ENCODE measurements around the gene CLK2. TPM values are rescaled to one million over a fixed set of nuclear protein-coding genes. Genes with fewer than 3 reads are reported as not detected.

Gene CLK2
- total and polyA plus RNA-seq, 7 donors: 7.2 to 45.9 (median 23.2) TPM

DNA sequence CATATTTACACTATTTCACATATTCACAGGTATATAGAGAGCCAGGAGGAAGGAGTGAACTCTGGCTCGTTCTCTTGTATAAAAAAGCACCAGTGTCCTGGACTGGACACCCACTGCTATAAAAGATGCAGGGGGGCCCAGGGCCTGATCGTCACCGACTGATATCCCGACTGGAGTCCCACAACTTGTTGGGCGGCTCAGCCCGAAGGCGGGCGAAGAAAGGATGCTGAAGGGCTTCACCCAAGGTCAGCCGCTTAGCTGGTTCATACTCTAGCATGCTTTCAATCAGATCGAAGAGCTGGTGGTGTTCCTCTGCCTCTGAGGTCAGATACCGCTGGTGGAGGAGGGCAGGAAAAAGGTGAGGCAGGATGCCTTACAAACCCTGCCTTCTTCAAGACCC, 10.2 kb downstream of the CLK2 start:
- TF ChIP-seq POLR2AphosphoS5 (IDR thresholded peaks at IDR 0.05) (no peak), POLR2A (IDR thresholded peaks at IDR 0.05) (no peak), EP300 (IDR thresholded peaks at IDR 0.05) (no peak), CTCF (IDR thresholded peaks at IDR 0.05) (no peak)
- Histone ChIP-seq H3K9me3 (no peaks in the 10 kb centered on the region), H3K27ac (peak overlapping the region; percentile 86 to 91 (median 87)), H3K4me3 (no peak overlapping the region), H3K36me3 (peaks cover 36 to 74% (median 45%) of the 10 kb centered on the region in 4 donors), H3K4me1 (peaks cover 0 to 26% (median 19%) of the 10 kb centered on the region in 4 donors), H3K27me3 (no peaks in the 10 kb centered on the region)
- peak; percentile 64 for DNase-seq
- intact Hi-C loops (cut with DNase I): no loop called here
- 89 to 92% methylated on average over 11 of the region's 11 CpGs for WGBS, 2 donors

- DNase-seq: peak; percentile 99
- peak within 1 kb of the TSS; percentile 86 to 91 (median 87) for H3K27ac ChIP-seq
- WGBS, 2 donors: 0 to 1% methylated on average over 47 of the region's 47 CpGs
- intact Hi-C loops (cut with DNase I): no loop called here
- peak within 1 kb of the TSS; percentile 60 to 83 (median 78) for H3K4me3 ChIP-seq
- no peaks in the 10 kb centered on the region for H3K9me3 ChIP-seq
- peak; percentile 75 to 91 (median 88) for TF ChIP-seq POLR2AphosphoS5 (IDR thresholded peaks at IDR 0.05)
- peak in 1 of 4 donors; percentile 38 for TF ChIP-seq EP300 (IDR thresholded peaks at IDR 0.05)
- peak; percentile 62 to 69 for TF ChIP-seq POLR2A (IDR thresholded peaks at IDR 0.05)
- TF ChIP-seq CTCF (IDR thresholded peaks at IDR 0.05): no peak
- no peaks in the 10 kb centered on the region for H3K27me3 ChIP-seq
- peaks cover 0 to 26% (median 19%) of the 10 kb centered on the region in 4 donors for H3K4me1 ChIP-seq
- peaks cover 29 to 74% (median 38%) of the 10 kb centered on the region in 4 donors for H3K36me3 ChIP-seq
Measured at GRCh38 chr1:155261852-155262673, 11.2 kb downstream of the CLK2 start, which contains the start of gene SCAMP3. TSS of gene SCAMP3 (minus strand) at chr1:155262360. CDS start at chr1:155262151, 209 bp downstream.

DNA sequence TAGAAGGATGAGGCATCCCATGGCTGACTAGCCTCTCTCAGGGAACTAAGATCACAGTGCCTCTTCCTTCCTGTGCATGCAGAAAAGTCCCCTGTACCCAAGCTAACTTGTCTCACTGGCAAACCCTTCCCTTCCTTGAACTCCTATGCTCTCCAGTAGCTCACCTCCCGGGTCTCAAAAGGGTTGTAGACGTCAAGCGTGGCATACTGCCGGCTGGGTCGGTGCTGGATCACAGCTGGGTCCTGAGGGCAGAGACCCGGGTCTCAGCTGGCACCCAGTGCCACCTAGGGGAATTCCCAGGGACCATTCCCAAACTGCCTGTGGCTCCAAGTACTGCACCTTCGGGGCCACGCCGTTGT, 11.8 kb downstream of the CLK2 start:
- WGBS, 2 donors: 0 to 1% methylated on average over 9 of the region's 9 CpGs
- Histone ChIP-seq H3K36me3 (peaks cover 25 to 74% (median 33%) of the 10 kb centered on the region in 4 donors), H3K27ac (peak overlapping the region; percentile 86 to 91 (median 87)), H3K27me3 (no peaks in the 10 kb centered on the region), H3K9me3 (no peaks in the 10 kb centered on the region), H3K4me1 (peaks cover 0 to 26% (median 20%) of the 10 kb centered on the region in 4 donors), H3K4me3 (peak overlapping the region; percentile 60 to 83 (median 78))
- no peak for DNase-seq
- TF ChIP-seq POLR2AphosphoS5 (IDR thresholded peaks at IDR 0.05) (no peak), EP300 (IDR thresholded peaks at IDR 0.05) (no peak), CTCF (IDR thresholded peaks at IDR 0.05) (no peak), POLR2A (IDR thresholded peaks at IDR 0.05) (no peak)
- intact Hi-C loops (cut with DNase I): no loop called here

GRCh38 chr1:155260276-155260675, 13.0 kb downstream of the CLK2 start:
- Histone ChIP-seq H3K9me3 (no peaks in the 10 kb centered on the region), H3K36me3 (peaks cover 15 to 65% (median 22%) of the 10 kb centered on the region in 4 donors), H3K27ac (no peak overlapping the region), H3K4me1 (peaks cover 0 to 34% (median 29%) of the 10 kb centered on the region in 4 donors), H3K27me3 (no peaks in the 10 kb centered on the region), H3K4me3 (no peak overlapping the region)
- intact Hi-C loops (cut with DNase I): no loop called here
- WGBS, 2 donors: 94 to 97% methylated on average over 5 of the region's 5 CpGs
- TF ChIP-seq POLR2A (IDR thresholded peaks at IDR 0.05): no peak
- no peak for TF ChIP-seq POLR2AphosphoS5 (IDR thresholded peaks at IDR 0.05)
- no peak for TF ChIP-seq CTCF (IDR thresholded peaks at IDR 0.05)
- no peak for TF ChIP-seq EP300 (IDR thresholded peaks at IDR 0.05)
- no peak for DNase-seq
